HCT116 (cell line): ENCODE measurements around the gene NEURL2. TPM values are rescaled to one million over a fixed set of nuclear protein-coding genes. Genes with fewer than 3 reads are reported as not detected.

Experiments
- ATAC-seq: fragments of 200-7000 bp; cut with Tn5 transposase; 2 replicates; pipeline ENCODE4 v1.9.1; 2020; ENCODE audit warnings: mild to moderate bottlenecking, moderate library complexity
- BruUV-seq: library from RNA; stranded (reverse); fragments of 400-500 nt; replicated peaks from 2 replicates; lab custom pipeline; 2021; lab: Mats Ljungman, UMichigan
- CTCF ChIA-PET: fragments of 300-600 bp; sonication (Branson Sonifier 250); formaldehyde crosslinking; loops from one replicate; lab custom pipeline; 2021; ENCODE audit warnings: antibody characterized with exemption; lab: Charles Lee
- POLR2A ChIA-PET: fragments of 300-600, 350-600 bp; sonication (Branson Sonifier 250); formaldehyde crosslinking; loops from one replicate; lab custom pipeline; 2021; ENCODE audit warnings: antibody characterized with exemption; lab: Charles Lee
- RAD21 ChIA-PET, 2 experiments: fragments of 300-600 bp; sonication (Branson Sonifier 250); formaldehyde crosslinking; loops; one replicate each; lab custom pipeline; 2023; ENCODE audit warnings: low total read pairs in 2 of 2; ENCODE audit not compliant: uncharacterized antibody in 2 of 2, unreplicated experiment in 2 of 2, low non-redundant PET in 1 of 2; lab: Charles Lee
- DNase-seq: peaks from one replicate; pipeline ENCODE4 v3.0.0-alpha.2; 2010; ENCODE audit warnings: low read depth, low spot score
- H2AFZ ChIP-seq: fragments of 200-600 bp; shearing (Covaris generic), sonication (generic); 2 replicates; pipeline ENCODE4 v1.6.1; 2017; ENCODE audit warnings: low read depth, mixed run types, mixed read lengths, antibody characterized with exemption, low read length; ENCODE audit not compliant: poor library complexity, severe bottlenecking
- H3K27ac ChIP-seq: 2 replicates; pipeline ENCODE4 v1.5.1; 2012; ENCODE audit warnings: low read depth, low read length
- H3K27me3 ChIP-seq: fragments of 200-600 bp; sonication (generic); 2 replicates; pipeline ENCODE4 v1.6.1; 2016; ENCODE audit warnings: mixed run types, low read length, mixed read lengths; ENCODE audit not compliant: insufficient read depth
- H3K36me3 ChIP-seq, 2 experiments: fragments of 200-500 bp in 1 of 2; fragments of 200-600 bp in 1 of 2; sonication (Bioruptor generic) in 1 of 2; sonication (generic) in 1 of 2; 2 replicates each; pipeline versions ENCODE4 v1.5.1 to v1.6.1; 2014 to 2016; ENCODE audit warnings: low read length in 2 of 2, inconsistent platforms in 1 of 2, mixed read lengths in 1 of 2, mixed run types in 1 of 2; ENCODE audit not compliant: insufficient read depth in 2 of 2, control insufficient read depth in 1 of 2
- H3K4me1 ChIP-seq, 2 experiments: fragments of 200-600 bp in 1 of 2; sonication (generic) in 1 of 2; 2 replicates each; pipeline versions ENCODE4 v1.5.1 to v1.6.1; 2012 to 2017; ENCODE audit warnings: low read length in 2 of 2, inconsistent platforms in 1 of 2, mild to moderate bottlenecking in 1 of 2, mixed read lengths in 1 of 2, mixed run types in 1 of 2, moderate library complexity in 1 of 2; ENCODE audit not compliant: insufficient read depth in 2 of 2, control insufficient read depth in 1 of 2
- H3K4me2 ChIP-seq: fragments of 200-600 bp; sonication (generic); 2 replicates; pipeline ENCODE4 v1.6.1; 2017; ENCODE audit warnings: mixed run types, low read length, mixed read lengths
- H3K4me3 ChIP-seq, 2 experiments: fragments of 200-600 bp in 1 of 2; sonication (generic) in 1 of 2; replicated peaks in 1 of 2; 2 replicates each; pipeline ENCODE4 v1.5.1; 2011 to 2016; ENCODE audit warnings: low read length in 2 of 2, control low read depth in 1 of 2, low read depth in 1 of 2, mild to moderate bottlenecking in 1 of 2, mixed read lengths in 1 of 2, mixed run types in 1 of 2
- H3K79me2 ChIP-seq: fragments of 200-600 bp; sonication (generic); 2 replicates; pipeline ENCODE4 v1.6.1; 2017; ENCODE audit warnings: mild to moderate bottlenecking, mixed run types, low read length, moderate library complexity, mixed read lengths; ENCODE audit not compliant: insufficient read depth
- H3K9ac ChIP-seq: fragments of 200-600 bp; sonication (generic); 2 replicates; pipeline ENCODE4 v1.6.1; 2016; ENCODE audit warnings: low read length, mixed read lengths
- H3K9me2 ChIP-seq: fragments of 200-600 bp; sonication (generic), shearing (Covaris generic); 2 replicates; pipeline ENCODE4 v1.6.1; 2017; ENCODE audit warnings: mixed run types, mild to moderate bottlenecking, moderate library complexity; ENCODE audit not compliant: insufficient read depth
- H3K9me3 ChIP-seq, 2 experiments: fragments of 200-500 bp in 1 of 2; fragments of 200-600 bp in 1 of 2; sonication (Bioruptor generic) in 1 of 2; sonication (generic) in 1 of 2; 2 replicates each; pipeline ENCODE4 v1.6.1; 2014 to 2017; ENCODE audit warnings: low read length in 2 of 2, mixed read lengths in 2 of 2, inconsistent platforms in 1 of 2, low read depth in 1 of 2, mild to moderate bottlenecking in 1 of 2, mixed run types in 1 of 2, moderate library complexity in 1 of 2; ENCODE audit not compliant: control insufficient read depth in 1 of 2, insufficient read depth in 1 of 2
- H4K20me1 ChIP-seq: fragments of 200-600 bp; sonication (generic), shearing (Covaris generic); 2 replicates; pipeline ENCODE4 v1.6.1; 2017; ENCODE audit warnings: mixed run types, mild to moderate bottlenecking, moderate library complexity; ENCODE audit not compliant: insufficient read depth
- CBX3 ChIP-seq: IDR thresholded peaks from 2 replicates; pipeline ENCODE4 v1.6.1; 2012; ENCODE audit warnings: low read depth
- CEBPB ChIP-seq: IDR thresholded peaks from 2 replicates; pipeline ENCODE4 v1.6.1; 2012; ENCODE audit warnings: low read depth
- CTCF ChIP-seq, 3 experiments: fragments of 200-600 bp in 1 of 3; sonication (generic) in 1 of 3; IDR thresholded peaks in 2 of 3; conservative IDR thresholded peaks in 1 of 3; 2 replicates each; pipeline ENCODE4 v1.5.1; 2012 to 2017; ENCODE audit warnings: low read depth in 2 of 3, low read length in 2 of 3, antibody characterized with exemption in 1 of 3, borderline replicate concordance in 1 of 3, control low read depth in 1 of 3, mild to moderate bottlenecking in 1 of 3, mixed read lengths in 1 of 3, mixed run types in 1 of 3, moderate library complexity in 1 of 3; ENCODE audit not compliant: insufficient read depth in 1 of 3
- EZH2 ChIP-seq: fragments of 200-600 bp; sonication (generic); IDR thresholded peaks from 2 replicates; pipeline ENCODE4 v1.6.1; 2017; ENCODE audit warnings: antibody characterized with exemption, mixed run types
- EZH2phosphoT487 ChIP-seq: fragments of 200-600 bp; IDR thresholded peaks from 2 replicates; pipeline ENCODE4 v1.6.1; 2018; ENCODE audit warnings: antibody characterized with exemption, borderline replicate concordance
- MAX ChIP-seq: IDR thresholded peaks from 2 replicates; pipeline ENCODE4 v1.6.1; 2012
- POLR2A ChIP-seq: IDR thresholded peaks from 2 replicates; pipeline ENCODE4 v1.7.0; 2011; ENCODE audit warnings: borderline replicate concordance; ENCODE audit not compliant: insufficient read depth, insufficient read length; ENCODE audit errors: extremely low read depth
- POLR2AphosphoS5 ChIP-seq: IDR thresholded peaks from 2 replicates; pipeline ENCODE4 v1.6.1; 2011; ENCODE audit warnings: mild to moderate bottlenecking, low read depth, low read length, moderate library complexity
- SIN3A ChIP-seq: IDR thresholded peaks from 2 replicates; pipeline ENCODE4 v1.6.1; 2012; ENCODE audit warnings: low read depth
- intact Hi-C: fragments of 100-400 bp; cut with micrococcal nuclease; formaldehyde crosslinking; loops from 2 replicates; pipeline ENCODE4 v1.10.0; 2022
- total RNA-seq: library from RNA; stranded (reverse); gene quantifications from one replicate; pipeline ENCODE4 v1.2.1, GENCODE V29; 2021; ENCODE audit not compliant: unreplicated experiment

Gene NEURL2
- total RNA-seq, 1 experiment from 2014 or later, result 0.96 TPM

- POLR2A ChIA-PET, result no interaction called here
- no peaks in the 10 kb centered on the region for H3K27me3 ChIP-seq
- CTCF ChIA-PET, result interaction anchor here (1.1 kb wide), 1 partner anchor 15 kb away, joined by 3 read pairs; no protein-coding TSS in a partner anchor
Measured at GRCh38 chr20:45918182-45918737, 27.3 kb upstream of the NEURL2 start.

GRCh38 chr20:45917790-45918141 is 26.8 kb upstream of the NEURL2 start:
- no peaks in the 10 kb centered on the region for H3K9me2 ChIP-seq
- no peaks in the 10 kb centered on the region for H3K79me2 ChIP-seq
- ChIA-PET RAD21 (no interaction called here), CTCF (interaction anchor here (1.1 kb wide), 1 partner anchor 16 kb away, joined by 3 read pairs; no protein-coding TSS in a partner anchor), POLR2A (no interaction called here)
- no peak overlapping the region for H2AFZ ChIP-seq
- no peak overlapping the region for H3K4me2 ChIP-seq
- H3K4me3 ChIP-seq, result no peak overlapping the region
- no peaks in the 10 kb centered on the region for H3K27me3 ChIP-seq
- TF ChIP-seq POLR2A (no peak), CEBPB (no peak), CBX3 (no peak), MAX (no peak), POLR2AphosphoS5 (no peak), EZH2phosphoT487 (no peak)
- no peaks in the 10 kb centered on the region for H3K4me1 ChIP-seq
- no TSS peak for BruUV-seq
- H3K36me3 ChIP-seq, result no peaks in the 10 kb centered on the region
- H4K20me1 ChIP-seq, result no peaks in the 10 kb centered on the region
- intact Hi-C loops, result no loop called here
- no peak overlapping the region for H3K9ac ChIP-seq
- no peak for ATAC-seq
- H3K27ac ChIP-seq, result no peak overlapping the region
- no peak for DNase-seq
- no peaks in the 10 kb centered on the region for H3K9me3 ChIP-seq

More at GRCh38 chr20:45918182-45918737, 27.3 kb upstream of the NEURL2 start:
- TF ChIP-seq CTCF (IDR thresholded peaks at IDR 0.05 in 2 of 3, conservative IDR thresholded peaks at IDR 0.05 in 1 of 3; ENCODE audit: borderline replicate concordance in 1 of 3, insufficient read depth in 1 of 3, low read depth in 2 of 3, low read length in 2 of 3), result no peak
- TF ChIP-seq SIN3A, result no peak
- TF ChIP-seq POLR2AphosphoS5, result no peak
- TF ChIP-seq EZH2, result no peak
- BruUV-seq, result no TSS peak
- ATAC-seq (no peak), DNase-seq (no peak)
- H4K20me1 ChIP-seq, result no peaks in the 10 kb centered on the region
- no peaks in the 10 kb centered on the region for H3K36me3 ChIP-seq
- no peaks in the 10 kb centered on the region for H3K9me2 ChIP-seq
- H3K4me1 ChIP-seq, result no peaks in the 10 kb centered on the region
- no peak overlapping the region for H3K9ac ChIP-seq
- H3K4me2 ChIP-seq, result no peak overlapping the region
- intact Hi-C loops, result no loop called here
- H3K4me3 ChIP-seq, result no peak overlapping the region
- H3K79me2 ChIP-seq, result no peaks in the 10 kb centered on the region
- no peak overlapping the region for H3K27ac ChIP-seq
- RAD21 ChIA-PET, result no interaction called here
- H2AFZ ChIP-seq, result no peak overlapping the region
- no peaks in the 10 kb centered on the region for H3K9me3 ChIP-seq
